GM12872 (cell line): ENCODE data around the gene NAA35.

Experiments
- TF ChIP-seq, protein P1 (sequence below): IDR thresholded peaks from 3 replicates; pipeline ENCODE4 v1.5.1; 2011; ENCODE audit warnings: low read depth, mild to moderate bottlenecking, low read length, moderate library complexity; ENCODE audit not compliant: insufficient read depth

The NAA35 gene

DNA sequence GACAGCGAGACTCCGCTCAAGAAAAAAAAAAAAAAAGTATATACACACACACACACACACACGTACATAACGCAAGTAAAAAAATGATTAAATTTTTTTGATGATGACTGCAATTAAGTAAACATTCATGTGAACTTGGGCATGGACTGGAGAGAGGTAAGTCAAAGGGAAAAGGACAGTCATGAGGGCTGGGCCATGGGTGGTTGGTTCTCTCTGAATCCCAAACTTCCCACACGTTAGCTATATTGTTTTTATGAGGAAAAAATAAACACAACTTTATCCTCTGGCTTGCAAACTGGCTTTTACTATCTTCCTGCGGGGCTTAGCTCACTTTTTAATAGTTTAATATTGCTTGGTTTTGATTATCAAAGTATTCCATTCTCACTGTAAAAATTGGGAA, 104.7 kb downstream of the NAA35 start:
- TF ChIP-seq, protein P1, sequence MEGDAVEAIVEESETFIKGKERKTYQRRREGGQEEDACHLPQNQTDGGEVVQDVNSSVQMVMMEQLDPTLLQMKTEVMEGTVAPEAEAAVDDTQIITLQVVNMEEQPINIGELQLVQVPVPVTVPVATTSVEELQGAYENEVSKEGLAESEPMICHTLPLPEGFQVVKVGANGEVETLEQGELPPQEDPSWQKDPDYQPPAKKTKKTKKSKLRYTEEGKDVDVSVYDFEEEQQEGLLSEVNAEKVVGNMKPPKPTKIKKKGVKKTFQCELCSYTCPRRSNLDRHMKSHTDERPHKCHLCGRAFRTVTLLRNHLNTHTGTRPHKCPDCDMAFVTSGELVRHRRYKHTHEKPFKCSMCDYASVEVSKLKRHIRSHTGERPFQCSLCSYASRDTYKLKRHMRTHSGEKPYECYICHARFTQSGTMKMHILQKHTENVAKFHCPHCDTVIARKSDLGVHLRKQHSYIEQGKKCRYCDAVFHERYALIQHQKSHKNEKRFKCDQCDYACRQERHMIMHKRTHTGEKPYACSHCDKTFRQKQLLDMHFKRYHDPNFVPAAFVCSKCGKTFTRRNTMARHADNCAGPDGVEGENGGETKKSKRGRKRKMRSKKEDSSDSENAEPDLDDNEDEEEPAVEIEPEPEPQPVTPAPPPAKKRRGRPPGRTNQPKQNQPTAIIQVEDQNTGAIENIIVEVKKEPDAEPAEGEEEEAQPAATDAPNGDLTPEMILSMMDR = no peak

DNA sequence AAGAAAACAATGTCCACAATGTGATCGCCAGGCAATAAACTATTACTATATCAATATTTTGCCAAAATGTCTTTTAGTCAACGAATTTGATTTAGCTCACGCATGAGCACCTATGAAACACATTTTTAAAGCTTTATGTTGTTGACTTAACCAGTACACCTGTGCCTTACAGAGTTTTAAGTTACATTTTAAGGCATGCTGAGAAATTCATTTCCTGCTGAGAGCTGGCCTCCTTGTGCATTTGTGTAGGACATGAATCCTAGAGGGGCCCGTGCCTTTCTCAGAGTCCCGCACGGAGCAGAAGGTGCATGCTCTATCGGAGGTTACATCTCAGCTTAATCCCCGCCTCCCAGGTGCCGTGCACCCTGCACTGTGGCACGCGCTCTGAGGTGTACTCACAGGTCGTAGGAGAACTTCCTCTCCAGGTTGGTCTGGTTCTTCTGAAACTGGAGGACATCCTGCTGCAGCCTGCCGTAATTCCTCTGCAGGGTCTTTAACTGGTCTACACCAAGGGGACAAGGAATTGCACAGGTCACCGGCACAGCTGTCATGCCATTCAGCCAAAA, 105.2 kb downstream of the NAA35 start:
- TF ChIP-seq, protein P1 = no peak

DNA sequence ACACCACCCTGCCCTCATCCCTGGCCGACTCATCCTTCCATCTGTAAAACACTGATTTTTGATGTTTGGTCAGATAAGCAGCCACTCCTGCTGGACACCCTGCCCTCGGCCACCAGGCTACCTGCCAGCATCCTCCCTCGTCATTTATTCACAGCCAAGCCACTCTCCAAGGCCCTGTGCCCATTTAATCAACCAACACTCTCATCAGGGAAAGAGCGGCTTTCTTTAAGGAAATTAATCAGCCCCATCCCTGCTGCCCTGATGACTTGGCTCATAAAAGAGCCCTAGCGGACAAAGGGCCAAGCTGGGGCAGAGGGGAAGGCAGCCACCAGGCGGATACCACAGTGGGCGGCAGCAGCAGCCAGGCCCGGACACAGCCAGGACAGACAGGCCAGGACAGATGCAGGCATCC, 106.0 kb downstream of the NAA35 start:
- TF ChIP-seq, protein P1 = no peak

DNA sequence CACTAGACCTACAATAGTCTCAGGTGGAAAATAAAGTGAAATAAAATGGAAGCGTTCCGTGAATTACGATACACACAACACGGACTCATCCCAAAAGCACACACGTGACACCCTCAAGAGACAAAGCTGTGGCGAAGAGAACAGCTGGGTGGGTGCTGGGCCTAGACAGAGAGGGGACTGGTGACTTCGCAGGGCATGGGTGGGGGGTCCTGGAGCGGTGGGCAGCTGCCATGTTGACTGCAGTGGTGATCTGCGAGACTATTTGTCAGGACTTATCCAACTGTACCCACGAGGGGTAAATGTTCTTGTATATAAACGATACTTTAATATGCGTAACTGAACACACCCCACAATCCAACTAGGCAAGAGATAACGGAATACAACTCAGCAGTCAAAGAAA, 106.4 kb downstream of the NAA35 start:
- TF ChIP-seq, protein P1 = no peak

DNA sequence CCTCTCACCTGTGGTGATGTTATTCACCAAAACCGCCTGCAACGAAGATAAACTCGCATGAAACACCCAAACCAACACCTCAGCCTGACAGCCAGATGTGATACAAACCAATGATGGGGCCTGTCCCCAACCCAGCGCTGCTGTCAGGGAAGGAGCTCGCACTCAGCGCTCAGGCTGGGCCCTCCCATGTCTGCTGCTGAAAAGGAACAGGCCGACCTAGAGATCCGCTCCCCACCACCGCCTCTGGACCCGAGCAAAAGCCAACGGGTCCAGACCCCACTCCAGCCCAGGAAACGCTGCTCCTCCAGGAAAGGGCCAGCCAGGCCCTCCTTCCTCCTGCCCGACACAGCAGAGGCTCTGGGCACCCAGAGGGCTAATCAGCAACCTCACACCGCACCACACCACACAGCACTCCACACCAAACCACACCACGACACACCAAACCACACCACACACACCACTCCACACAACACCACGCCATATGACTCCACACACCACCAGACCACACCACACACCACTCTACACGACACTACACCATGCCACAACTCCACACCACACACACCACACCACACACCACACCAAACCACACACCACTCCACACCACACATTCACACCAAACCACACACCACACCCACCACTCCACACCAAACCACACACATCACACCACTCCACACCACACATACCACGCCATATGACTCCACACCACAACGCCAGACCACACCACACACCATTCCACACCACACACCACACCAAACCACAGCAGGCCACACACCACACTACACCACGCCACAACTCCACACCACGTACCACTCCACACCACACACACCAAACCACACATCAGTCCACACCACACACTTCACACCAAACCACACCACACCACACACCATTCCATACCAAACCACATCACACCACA, 111.9 kb downstream of the NAA35 start:
- TF ChIP-seq, protein P1 = no peak

DNA sequence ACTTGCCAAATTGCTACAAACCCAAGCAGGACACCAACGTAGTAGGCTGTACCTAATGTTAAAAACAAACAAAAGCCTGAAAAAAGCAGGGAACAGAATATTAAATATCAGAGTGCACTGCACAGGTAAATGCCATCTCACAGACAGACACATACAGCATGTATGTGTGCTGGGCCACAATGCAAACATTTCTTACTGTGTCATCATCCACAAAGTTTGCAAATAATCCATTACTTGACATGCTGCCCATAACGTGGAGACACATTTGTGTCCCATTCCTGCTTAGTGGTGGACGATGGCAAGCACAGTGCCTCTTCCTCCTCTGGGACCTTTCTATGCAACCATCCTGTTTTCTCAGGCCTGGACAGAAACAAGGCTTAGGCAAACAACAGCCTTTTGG, 113.7 kb downstream of the NAA35 start:
- TF ChIP-seq, protein P1 = no peak

DNA sequence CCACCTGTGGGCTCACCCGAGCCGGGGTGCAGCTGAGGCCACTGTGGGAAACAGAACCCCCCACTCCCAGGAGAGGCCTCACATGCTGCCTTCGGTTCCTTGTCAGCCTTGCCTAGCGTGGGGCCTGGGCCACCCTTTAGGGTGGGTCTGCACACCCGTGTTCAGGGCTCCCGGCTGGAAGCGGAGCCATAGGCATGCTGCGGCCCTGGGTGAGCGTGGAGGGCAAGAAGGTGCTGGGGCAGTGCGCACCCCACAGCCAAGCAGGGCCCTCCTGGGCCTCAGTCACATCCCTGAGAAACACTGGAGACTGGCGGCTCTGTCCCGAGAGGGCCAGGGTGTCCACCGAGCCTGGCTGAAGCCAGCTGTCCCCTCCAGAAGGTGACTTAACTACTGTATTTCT, 116.5 kb downstream of the NAA35 start:
- TF ChIP-seq, protein P1 = no peak
